ENCODE data around the gene ENTREP1. TPM values are rescaled to one million over a fixed set of nuclear protein-coding genes. Genes with fewer than 3 reads are reported as not detected.

Gene ENTREP1, protein sequence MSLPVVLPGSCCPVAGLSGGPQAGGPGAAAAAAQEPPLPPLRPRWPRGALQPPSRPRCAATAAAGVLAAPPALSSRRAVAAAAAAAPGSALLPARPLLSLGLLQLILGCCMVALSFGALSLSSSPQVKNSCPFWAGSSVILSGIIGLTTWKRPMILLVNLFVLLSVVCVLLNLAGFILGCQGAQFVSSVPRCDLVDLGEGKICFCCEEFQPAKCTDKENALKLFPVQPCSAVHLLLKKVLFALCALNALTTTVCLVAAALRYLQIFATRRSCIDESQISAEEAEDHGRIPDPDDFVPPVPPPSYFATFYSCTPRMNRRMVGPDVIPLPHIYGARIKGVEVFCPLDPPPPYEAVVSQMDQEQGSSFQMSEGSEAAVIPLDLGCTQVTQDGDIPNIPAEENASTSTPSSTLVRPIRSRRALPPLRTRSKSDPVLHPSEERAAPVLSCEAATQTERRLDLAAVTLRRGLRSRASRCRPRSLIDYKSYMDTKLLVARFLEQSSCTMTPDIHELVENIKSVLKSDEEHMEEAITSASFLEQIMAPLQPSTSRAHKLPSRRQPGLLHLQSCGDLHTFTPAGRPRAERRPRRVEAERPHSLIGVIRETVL
- 0.53 and 0.77 TPM in 2 replicates for total RNA-seq

GRCh38 chr9:69324549-69325401, at the start of gene ENTREP1:
Gene ENTREP1 (plus strand): TSS chr9:69325215. CDS start chr9:69325310, 95 bp downstream.
- peak; percentile 62 for DNase-seq (ENCODE audit: low read depth)
- peak; percentile 51 for TF ChIP-seq CTCF (IDR thresholded peaks at IDR 0.05; ENCODE audit: insufficient read depth, low read length, severe bottlenecking)
- FAIRE-seq: no peak
- Histone ChIP-seq H3K4me3 (ENCODE audit: low read depth, low read length) (peak within 1 kb of the TSS; percentile 51), H3K36me3 (ENCODE audit: control insufficient read depth, insufficient read depth, low read length) (no peaks in the 10 kb centered on the region), H3K27me3 (ENCODE audit: control insufficient read depth, insufficient read depth, low read length) (no peaks in the 10 kb centered on the region)

GRCh38 chr9:69276775-69277174, 48.2 kb upstream of the ENTREP1 start:
- H3K27me3 ChIP-seq (ENCODE audit: control insufficient read depth, insufficient read depth, low read length): no peaks in the 10 kb centered on the region
- FAIRE-seq (no peak), DNase-seq (ENCODE audit: low read depth) (no peak)
- no peak overlapping the region for H3K4me3 ChIP-seq (ENCODE audit: low read depth, low read length)
- no peaks in the 10 kb centered on the region for H3K36me3 ChIP-seq (ENCODE audit: control insufficient read depth, insufficient read depth, low read length)
- no peak for TF ChIP-seq CTCF (IDR thresholded peaks at IDR 0.05; ENCODE audit: insufficient read depth, low read length, severe bottlenecking)

GRCh38 chr9:69279084-69279731, 45.8 kb upstream of the ENTREP1 start:
- Histone ChIP-seq H3K27me3 (ENCODE audit: control insufficient read depth, insufficient read depth, low read length) (no peaks in the 10 kb centered on the region), H3K4me3 (ENCODE audit: low read depth, low read length) (no peak overlapping the region), H3K36me3 (ENCODE audit: control insufficient read depth, insufficient read depth, low read length) (no peaks in the 10 kb centered on the region)
- DNase-seq (ENCODE audit: low read depth) (no peak), FAIRE-seq (no peak)
- TF ChIP-seq CTCF (IDR thresholded peaks at IDR 0.05; ENCODE audit: insufficient read depth, low read length, severe bottlenecking): no peak

DNA sequence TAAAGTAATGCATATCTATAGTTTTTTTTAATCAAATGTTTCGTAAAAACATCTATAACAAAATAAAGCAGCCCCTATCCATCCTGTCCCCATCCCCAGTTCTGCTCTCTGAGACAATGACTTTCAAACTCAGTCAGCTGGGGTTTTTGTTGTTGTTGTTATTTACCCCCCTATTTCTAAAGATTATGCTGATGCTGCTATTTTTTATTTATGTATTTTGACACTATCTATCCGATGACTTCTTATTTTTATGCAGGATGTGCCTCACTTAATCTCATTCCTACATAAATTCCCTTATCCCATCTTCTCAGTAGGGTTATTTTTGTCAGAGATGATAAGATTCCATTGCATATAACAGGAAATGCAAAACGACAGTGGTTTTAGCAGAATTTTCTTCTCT, 45.3 kb upstream of the ENTREP1 start:
- FAIRE-seq (no peak), DNase-seq (ENCODE audit: low read depth) (no peak)
- Histone ChIP-seq H3K36me3 (ENCODE audit: control insufficient read depth, insufficient read depth, low read length) (no peaks in the 10 kb centered on the region), H3K4me3 (ENCODE audit: low read depth, low read length) (no peak overlapping the region), H3K27me3 (ENCODE audit: control insufficient read depth, insufficient read depth, low read length) (no peaks in the 10 kb centered on the region)
- no peak for TF ChIP-seq CTCF (IDR thresholded peaks at IDR 0.05; ENCODE audit: insufficient read depth, low read length, severe bottlenecking)

DNA sequence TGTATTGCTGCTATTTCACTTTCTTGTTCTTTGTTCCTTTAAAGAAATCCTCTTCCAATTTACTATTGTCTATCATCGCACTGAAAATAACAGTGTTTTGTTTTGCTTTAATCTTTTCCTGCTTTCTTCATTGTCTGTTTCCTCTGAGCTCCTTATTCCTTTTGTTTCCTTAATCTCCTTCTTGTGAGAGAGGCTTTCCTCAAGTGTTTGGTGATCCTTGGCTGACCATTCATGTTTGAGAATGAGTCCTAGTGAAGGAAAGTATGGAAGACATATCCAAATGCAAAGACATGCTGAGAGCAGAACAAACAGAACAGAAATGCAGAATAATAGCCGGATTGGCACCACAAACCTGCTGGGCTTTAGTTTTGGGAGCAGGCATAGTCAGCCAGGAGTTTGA, 42.0 kb upstream of the ENTREP1 start:
- no peak for DNase-seq (ENCODE audit: low read depth)
- no peak for FAIRE-seq
- H3K36me3 ChIP-seq (ENCODE audit: control insufficient read depth, insufficient read depth, low read length): no peaks in the 10 kb centered on the region
- H3K27me3 ChIP-seq (ENCODE audit: control insufficient read depth, insufficient read depth, low read length): no peaks in the 10 kb centered on the region
- H3K4me3 ChIP-seq (ENCODE audit: low read depth, low read length): no peak overlapping the region
- no peak for TF ChIP-seq CTCF (IDR thresholded peaks at IDR 0.05; ENCODE audit: insufficient read depth, low read length, severe bottlenecking)
